ENCODE results near the gene GPX3. TPM values are rescaled to one million over a fixed set of nuclear protein-coding genes. Genes with fewer than 3 reads are reported as not detected.

Gene GPX3
- total and polyA plus RNA-seq, 8 donors, result 70.5 to 828 (median 302) TPM

GRCh38 chr5:151012862-151013261 is 7.5 kb upstream of the GPX3 start:
- Histone ChIP-seq H3K27me3 (no peaks in the 10 kb centered on the region), H3K27ac (no peak overlapping the region), H3K4me3 (no peak overlapping the region), H3K4me1 (peaks cover under 1 to 16% (median 8%) of the 10 kb centered on the region in 4 donors), H3K9me3 (no peaks in the 10 kb centered on the region), H3K36me3 (no peaks in the 10 kb centered on the region)
- no peak for DNase-seq
- WGBS, 5 donors, result 72 to 84% (median 82%) methylated on average over 6 of the region's 6 CpGs
- TF ChIP-seq POLR2A (IDR thresholded peaks at IDR 0.05) (no peak), POLR2AphosphoS5 (IDR thresholded peaks at IDR 0.05) (no peak), CTCF (IDR thresholded peaks at IDR 0.05) (no peak), EP300 (IDR thresholded peaks at IDR 0.05) (no peak)
- intact Hi-C loops (cut with DNase I; ENCODE audit: low total_unique reads), result no loop called here

GRCh38 chr5:151014680-151015343 is 5.6 kb upstream of the GPX3 start:
- Histone ChIP-seq H3K27ac (peak overlapping the region in 2 of 5 donors; percentile 25 to 35), H3K9me3 (no peaks in the 10 kb centered on the region), H3K36me3 (no peaks in the 10 kb centered on the region), H3K4me3 (no peak overlapping the region), H3K27me3 (no peaks in the 10 kb centered on the region), H3K4me1 (peaks cover 0 to 20% (median 5%) of the 10 kb centered on the region in 4 donors)
- WGBS, 5 donors, result 71 to 81% (median 79%) methylated on average over 4 of the region's 4 CpGs
- intact Hi-C loops (cut with DNase I; ENCODE audit: low total_unique reads), result no loop called here
- no peak for TF ChIP-seq POLR2A (IDR thresholded peaks at IDR 0.05)
- TF ChIP-seq EP300 (IDR thresholded peaks at IDR 0.05), result no peak
- TF ChIP-seq CTCF (IDR thresholded peaks at IDR 0.05), result no peak
- TF ChIP-seq POLR2AphosphoS5 (IDR thresholded peaks at IDR 0.05), result no peak
- no peak for DNase-seq

GRCh38 chr5:151015974-151016587 is 4.3 kb upstream of the GPX3 start:
- Histone ChIP-seq H3K4me3 (no peak overlapping the region), H3K36me3 (no peaks in the 10 kb centered on the region), H3K4me1 (peaks cover 0 to 32% (median 16%) of the 10 kb centered on the region in 4 donors), H3K9me3 (no peaks in the 10 kb centered on the region), H3K27ac (peak overlapping the region in 2 of 5 donors; percentile 10 to 20), H3K27me3 (no peaks in the 10 kb centered on the region)
- TF ChIP-seq POLR2A (IDR thresholded peaks at IDR 0.05) (no peak), POLR2AphosphoS5 (IDR thresholded peaks at IDR 0.05) (no peak), CTCF (IDR thresholded peaks at IDR 0.05) (no peak), EP300 (IDR thresholded peaks at IDR 0.05) (no peak)
- intact Hi-C loops (cut with DNase I; ENCODE audit: low total_unique reads), result no loop called here
- DNase-seq, result no peak
- WGBS, 5 donors, result 84 to 90% (median 87%) methylated on average over 7 of the region's 7 CpGs

- H3K36me3 ChIP-seq, result no peaks in the 10 kb centered on the region
- H3K27me3 ChIP-seq, result no peaks in the 10 kb centered on the region
- no peak overlapping the region for H3K4me3 ChIP-seq
- no peak for DNase-seq
- 68 to 89% (median 71%) methylated on average over 5 of the region's 5 CpGs for WGBS, 5 donors
- TF ChIP-seq EP300 (IDR thresholded peaks at IDR 0.05) (no peak), CTCF (IDR thresholded peaks at IDR 0.05) (no peak), POLR2AphosphoS5 (IDR thresholded peaks at IDR 0.05) (no peak), POLR2A (IDR thresholded peaks at IDR 0.05) (no peak)
- intact Hi-C loops (cut with DNase I; ENCODE audit: low total_unique reads), result no loop called here
- peaks cover 0 to 39% (median 21%) of the 10 kb centered on the region in 4 donors for H3K4me1 ChIP-seq
- peak overlapping the region in 2 of 5 donors; percentile 10 to 20 for H3K27ac ChIP-seq
- H3K9me3 ChIP-seq, result no peaks in the 10 kb centered on the region
Observed at GRCh38 chr5:151016700-151017099, 3.7 kb upstream of the GPX3 start.

All from stomach (tissue), 9 donors.